ENCODE measurements around the gene PSAP.
"Not testable (repeated sequence)": the region's sequence is repeated elsewhere in the genome, so short reads cannot be mapped to it uniquely, and the experiment has no call there.

Gene PSAP

DNA sequence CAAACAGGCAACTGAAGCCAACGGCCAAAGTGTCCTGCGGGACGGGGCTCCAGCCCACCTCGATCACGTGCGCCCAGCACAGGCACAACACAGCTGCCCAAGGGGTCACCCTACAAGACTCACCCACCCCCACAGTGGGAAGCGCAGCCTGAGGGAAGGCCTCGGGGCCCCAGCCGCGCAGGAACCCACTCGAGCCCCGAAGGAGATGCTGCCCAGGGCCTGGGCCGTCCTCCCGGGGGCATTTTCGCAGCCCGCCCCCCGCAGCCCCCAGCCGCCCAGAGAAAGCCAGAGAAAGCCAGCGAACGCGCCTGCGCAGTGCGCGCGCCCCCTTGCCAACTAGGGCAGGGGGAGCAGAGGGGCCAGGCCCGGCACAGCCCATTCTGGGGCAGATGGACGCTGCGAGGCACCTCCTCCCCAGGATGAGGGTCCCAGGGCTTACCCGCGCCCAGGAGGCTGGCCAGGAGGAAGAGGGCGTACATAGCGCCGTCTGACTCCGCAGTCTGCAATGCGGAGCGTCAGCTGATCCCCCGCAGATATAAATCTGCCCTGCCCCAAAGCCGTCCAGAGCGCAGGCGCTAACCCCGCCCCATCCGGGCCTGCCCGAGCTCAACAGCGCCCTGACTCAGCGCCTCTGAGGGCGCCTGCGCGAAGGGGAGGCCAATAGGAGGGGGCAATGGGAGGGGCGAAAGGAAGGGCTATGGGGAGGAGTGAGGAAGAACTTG, at the start of gene PSAP:
Gene PSAP (minus strand): TSS at position 509 of the 722 bp plus-strand sequence. CDS start 30 bp downstream, at position 479.
- DNase-seq (ENCODE audit: low read depth, low spot score): peak; percentile 95

DNA sequence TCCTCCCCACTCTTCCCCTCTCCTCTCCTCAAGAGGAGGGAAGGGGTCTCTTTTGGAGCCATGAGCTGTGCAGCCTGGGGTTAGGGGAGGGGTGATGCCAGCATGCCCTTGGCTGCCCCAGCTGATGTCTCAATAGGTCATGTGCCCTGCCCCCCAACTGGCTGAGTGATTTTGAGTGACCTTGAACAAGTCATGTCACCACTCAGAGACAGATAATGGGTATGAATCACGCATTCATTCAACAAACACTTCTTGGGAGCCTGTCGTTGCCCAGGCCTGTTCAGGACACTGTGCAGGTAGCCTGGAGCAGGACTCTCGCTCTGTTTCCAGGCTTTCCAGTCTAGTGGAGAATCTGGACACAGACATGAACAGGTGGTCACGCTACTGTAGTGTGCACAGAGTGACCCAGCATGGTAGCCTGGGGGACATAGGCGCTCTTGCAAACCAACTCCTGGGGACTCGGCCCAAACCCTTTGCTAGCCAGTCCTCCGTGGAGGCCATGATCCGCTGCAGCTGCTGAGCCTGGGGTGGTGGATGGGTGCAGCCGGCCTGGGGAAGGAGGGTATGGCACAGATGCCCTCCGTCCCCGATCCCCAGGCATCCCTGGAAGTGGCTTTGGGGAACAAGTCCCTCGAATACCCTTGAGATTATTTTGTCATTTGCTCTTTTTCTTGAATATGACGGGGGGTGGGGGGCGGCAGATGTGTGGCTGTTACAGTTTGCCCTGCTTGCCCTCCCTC, 49.6 kb upstream of the PSAP start:
- no peak for DNase-seq (ENCODE audit: low read depth, low spot score)

- DNase-seq (ENCODE audit: low read depth, low spot score): no peak
Measured at GRCh38 chr10:71899665-71900412, 48.8 kb upstream of the PSAP start.

- DNase-seq (ENCODE audit: low read depth, low spot score): not testable (repeated sequence)
Measured at GRCh38 chr10:71898346-71898745, 47.3 kb upstream of the PSAP start.

DNA sequence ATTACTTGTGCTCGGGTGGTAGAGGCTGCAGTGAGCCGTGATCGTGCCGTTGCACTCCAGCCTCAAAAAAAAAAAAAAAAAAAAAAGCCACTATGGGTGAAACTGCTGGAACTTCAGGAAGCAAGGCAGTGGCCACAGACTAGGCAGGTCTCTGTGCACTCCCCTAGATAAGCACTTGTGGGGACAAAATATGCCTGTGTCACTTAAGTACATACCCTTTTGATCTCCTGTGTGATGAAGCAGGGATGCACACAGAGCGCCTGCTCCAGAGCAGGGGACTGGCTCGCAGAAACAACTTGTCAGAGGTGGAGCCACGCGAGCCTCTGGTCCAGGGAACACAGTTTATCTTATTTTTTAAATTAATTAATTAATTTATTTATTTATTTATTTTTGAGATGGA, 42.9 kb upstream of the PSAP start:
- DNase-seq (ENCODE audit: low read depth, low spot score): no peak

GRCh38 chr10:71893258-71893815, 42.3 kb upstream of the PSAP start:
- DNase-seq (ENCODE audit: low read depth, low spot score): no peak

GRCh38 chr10:71891437-71891836, 40.4 kb upstream of the PSAP start:
- DNase-seq (ENCODE audit: low read depth, low spot score): no peak

DNA sequence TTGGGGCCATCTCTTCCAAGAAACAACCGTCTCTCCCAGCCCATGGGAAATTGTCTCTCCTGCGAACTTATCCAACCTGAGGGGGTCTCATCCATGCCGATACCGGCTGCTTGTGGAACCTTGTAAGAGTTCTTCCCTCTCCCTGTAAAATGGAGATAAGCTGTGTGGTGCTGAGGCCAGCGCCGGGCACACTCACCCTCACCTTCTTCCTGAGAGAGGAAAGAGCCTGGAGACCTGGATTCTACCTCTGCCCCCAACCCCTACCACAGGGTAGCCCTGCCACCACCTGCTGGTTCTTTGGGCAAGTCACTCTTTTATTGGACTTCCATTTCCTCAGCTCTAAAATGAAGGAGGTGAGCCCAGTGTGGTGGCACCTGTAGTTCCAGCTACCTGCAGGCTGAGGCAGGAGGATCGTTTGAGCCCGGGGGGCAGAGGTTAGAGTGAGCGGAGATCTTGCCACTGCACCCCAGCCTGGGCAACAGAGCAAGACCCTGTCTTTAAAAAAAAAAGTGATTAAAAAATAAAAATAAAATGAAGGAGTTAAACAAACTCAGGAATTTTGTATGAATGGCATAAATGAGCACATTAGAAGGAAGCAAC, 38.4 kb upstream of the PSAP start:
- no peak for DNase-seq (ENCODE audit: low read depth, low spot score)

DNA sequence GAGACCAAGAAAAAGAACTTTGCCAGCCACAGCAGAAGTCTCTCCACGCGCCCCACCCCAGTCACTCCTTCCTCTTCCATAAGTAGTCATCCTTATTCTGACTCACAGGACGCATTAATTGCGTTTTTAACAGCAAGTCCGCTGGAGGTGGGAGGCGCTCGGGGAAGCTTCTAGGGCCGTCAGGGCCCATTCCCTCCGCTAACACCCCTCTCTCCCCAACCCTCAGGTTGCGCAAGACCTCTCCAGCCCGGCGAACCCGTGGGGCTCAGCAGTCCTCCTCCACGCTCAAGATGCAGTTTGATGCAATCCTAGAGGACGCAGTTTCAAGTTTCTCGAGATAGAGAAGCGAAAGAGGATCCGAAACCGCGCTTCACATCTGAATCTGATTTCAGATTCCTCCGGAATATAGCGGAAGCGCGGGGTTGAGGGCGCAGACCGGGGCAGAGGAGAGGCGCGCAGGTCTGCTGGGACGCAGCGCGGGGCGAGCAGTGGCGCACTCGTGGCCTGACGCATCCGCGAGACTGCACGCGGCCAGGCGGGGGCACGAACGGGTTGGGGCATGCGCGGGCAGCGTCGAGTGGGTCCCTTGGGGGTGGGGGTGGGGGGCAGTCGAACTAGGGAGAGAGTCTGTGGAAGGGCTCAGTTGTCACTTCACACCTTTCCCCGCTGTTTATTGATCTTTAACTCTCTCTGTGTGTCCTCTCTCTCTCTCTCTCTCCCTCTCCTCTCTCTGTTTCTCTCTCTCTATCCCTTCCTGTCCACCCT, 37.8 kb upstream of the PSAP start:
- DNase-seq (ENCODE audit: low read depth, low spot score): no peak

GRCh38 chr10:71888248-71888622, 37.2 kb upstream of the PSAP start:
- DNase-seq (ENCODE audit: low read depth, low spot score): no peak

DNA sequence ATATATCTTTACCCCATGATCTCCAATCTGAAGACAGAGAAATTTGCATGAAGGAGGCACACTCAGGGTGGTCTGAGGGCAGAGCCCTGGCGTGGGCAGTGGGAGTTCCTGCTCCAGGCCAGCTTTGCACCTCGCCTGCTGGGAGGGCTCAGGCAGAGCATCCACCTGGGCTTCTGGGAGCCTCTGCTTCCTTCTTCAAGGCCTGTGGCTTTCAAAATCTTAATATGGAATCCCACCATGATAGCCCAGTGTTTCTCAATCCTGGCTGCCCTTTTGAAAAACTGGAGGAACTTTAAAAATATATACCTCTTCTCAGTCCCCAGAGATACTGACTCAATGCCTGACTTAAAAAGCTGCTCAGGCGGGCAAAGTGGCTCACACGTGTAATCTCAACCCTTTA, 36.7 kb upstream of the PSAP start:
- DNase-seq (ENCODE audit: low read depth, low spot score): no peak

GRCh38 chr10:71882813-71883659, 32.0 kb upstream of the PSAP start:
- no peak for DNase-seq (ENCODE audit: low read depth, low spot score)

DNA sequence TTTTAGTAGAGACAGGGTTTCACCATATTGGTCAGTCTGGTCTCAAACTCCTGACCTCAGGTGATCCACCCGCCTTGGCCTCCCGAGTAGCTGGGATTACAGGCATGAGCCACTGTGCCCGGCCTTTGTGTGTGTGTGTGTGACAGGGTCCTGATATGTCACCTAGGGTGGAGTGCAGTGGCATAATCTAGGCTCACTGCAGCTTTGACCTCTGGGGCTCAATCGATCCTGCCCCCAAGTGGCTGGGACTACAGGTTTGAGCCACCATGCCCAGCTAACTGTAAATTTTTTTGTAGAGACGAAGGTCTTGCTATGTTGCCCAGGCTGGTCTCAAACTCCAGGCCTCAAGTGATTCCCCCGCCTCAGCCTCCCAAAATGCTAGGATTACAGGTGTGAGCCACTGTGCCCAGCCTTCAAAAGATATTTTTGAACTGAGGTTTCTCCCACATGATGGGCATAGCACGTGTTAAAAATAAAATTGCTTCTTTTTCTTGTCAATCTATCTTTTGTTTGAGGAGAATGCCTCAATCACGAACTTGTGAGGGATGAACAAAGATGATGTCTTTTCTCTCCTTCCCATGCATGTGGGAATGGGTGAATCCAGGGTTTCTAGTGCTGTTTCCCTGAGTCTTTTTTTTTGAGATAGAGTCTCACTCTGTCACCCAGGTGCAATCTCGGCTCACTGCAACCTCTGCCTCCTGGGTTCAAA, 30.8 kb upstream of the PSAP start:
- no peak for DNase-seq (ENCODE audit: low read depth, low spot score)

DNA sequence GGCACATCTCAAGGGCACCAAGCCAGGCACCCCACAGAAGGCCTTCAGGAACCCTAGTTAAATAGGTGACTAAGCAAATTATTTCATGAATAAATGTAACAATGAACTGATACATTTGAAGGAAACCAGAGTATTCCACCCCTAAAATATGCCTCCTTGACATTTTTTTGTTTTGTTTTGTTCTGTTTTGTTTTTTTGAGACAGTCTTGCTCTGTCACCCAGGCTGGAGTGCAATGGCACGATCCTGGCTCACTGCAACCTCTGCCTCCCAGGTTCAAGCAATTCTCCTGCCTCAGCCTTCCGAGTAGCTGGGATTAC, 30.2 kb upstream of the PSAP start:
- not testable (repeated sequence) for DNase-seq (ENCODE audit: low read depth, low spot score)

- DNase-seq (ENCODE audit: low read depth, low spot score): no peak
Measured at GRCh38 chr10:71880425-71881306, 29.6 kb upstream of the PSAP start.

DNA sequence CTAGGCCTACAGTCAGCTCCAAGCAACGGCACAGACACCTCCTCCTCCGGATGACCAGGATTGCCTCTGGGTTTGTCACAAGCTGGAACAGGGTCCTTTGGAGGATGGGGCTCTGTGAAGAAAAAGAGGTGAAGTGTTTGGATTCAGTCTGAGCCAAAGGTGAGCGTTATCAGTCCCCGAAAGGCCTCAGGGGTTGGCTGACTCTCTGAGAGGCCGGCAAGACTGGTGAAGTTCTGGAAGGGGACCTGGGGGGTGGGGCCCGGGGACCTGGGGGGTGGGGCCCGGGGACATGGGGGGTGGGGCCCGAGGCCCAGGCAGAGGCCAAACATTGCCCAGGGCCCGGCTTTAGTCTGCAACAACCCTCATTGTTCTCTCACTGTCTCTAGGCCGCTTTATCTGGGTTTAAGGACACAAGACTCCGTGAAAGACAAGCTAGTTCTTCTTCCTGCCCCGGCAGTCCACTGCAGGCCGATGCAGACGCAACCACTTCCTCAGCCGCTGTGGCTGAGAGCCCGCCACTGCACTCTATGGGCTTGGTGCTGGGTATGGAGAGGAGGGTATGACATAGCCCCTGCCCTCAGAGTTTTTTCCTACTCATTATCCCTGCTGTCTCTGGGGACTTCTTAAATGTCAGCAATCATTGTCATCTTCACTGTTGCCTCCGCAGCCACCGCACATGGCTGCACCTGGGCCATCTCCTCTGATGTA, 27.4 kb upstream of the PSAP start:
- DNase-seq (ENCODE audit: low read depth, low spot score): no peak

GRCh38 chr10:71877821-71878220, 26.8 kb upstream of the PSAP start:
- no peak for DNase-seq (ENCODE audit: low read depth, low spot score)

All from smooth muscle cell of the brain vasculature (primary cell).